Panc1 (cell line): ENCODE results near the gene TFDP2.

ENCODE experiments used
- SIN3A ChIP-seq: IDR thresholded peaks from 2 replicates; pipeline ENCODE4 v1.6.1; 2012; ENCODE audit warnings: low read depth, mild to moderate bottlenecking, low read length, moderate library complexity, borderline replicate concordance; ENCODE audit not compliant: insufficient read depth
- TF ChIP-seq, protein P1 (sequence below): fragments of 450-650 bp; IDR thresholded peaks from 2 replicates; pipeline ENCODE4 v1.5.1; 2017; ENCODE audit warnings: mild to moderate bottlenecking

DNA sequence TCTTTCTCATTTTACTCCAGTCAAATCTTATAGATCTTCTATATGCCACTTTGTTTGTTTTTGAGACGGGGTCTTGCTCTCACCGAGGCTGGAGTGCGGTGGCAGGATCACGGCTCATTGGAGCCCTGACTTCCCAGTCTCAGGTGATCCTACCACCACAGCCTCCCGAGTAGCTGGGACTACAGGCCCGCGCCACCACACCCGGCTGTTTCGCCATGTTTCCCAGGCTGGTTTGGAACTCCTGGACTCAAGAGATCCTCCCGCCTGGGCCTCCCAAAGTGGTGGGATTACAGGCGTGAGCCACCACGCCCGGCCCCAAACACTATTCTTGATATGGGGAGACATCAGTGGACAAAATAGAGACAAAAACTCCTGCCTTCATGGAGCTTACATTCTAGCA lies 927 bp upstream of the TFDP2 start:
- TF ChIP-seq, protein P1, sequence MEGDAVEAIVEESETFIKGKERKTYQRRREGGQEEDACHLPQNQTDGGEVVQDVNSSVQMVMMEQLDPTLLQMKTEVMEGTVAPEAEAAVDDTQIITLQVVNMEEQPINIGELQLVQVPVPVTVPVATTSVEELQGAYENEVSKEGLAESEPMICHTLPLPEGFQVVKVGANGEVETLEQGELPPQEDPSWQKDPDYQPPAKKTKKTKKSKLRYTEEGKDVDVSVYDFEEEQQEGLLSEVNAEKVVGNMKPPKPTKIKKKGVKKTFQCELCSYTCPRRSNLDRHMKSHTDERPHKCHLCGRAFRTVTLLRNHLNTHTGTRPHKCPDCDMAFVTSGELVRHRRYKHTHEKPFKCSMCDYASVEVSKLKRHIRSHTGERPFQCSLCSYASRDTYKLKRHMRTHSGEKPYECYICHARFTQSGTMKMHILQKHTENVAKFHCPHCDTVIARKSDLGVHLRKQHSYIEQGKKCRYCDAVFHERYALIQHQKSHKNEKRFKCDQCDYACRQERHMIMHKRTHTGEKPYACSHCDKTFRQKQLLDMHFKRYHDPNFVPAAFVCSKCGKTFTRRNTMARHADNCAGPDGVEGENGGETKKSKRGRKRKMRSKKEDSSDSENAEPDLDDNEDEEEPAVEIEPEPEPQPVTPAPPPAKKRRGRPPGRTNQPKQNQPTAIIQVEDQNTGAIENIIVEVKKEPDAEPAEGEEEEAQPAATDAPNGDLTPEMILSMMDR: no peak
- no peak for TF ChIP-seq SIN3A
